Skeletal muscle tissue (tissue), 4 donors: ENCODE data around the gene TMEM204. TPM values are rescaled to one million over a fixed set of nuclear protein-coding genes. Genes with fewer than 3 reads are reported as not detected.
A peak's percentile ranks its signal among the peaks of the same experiment; 100 is the strongest.

Source experiments
- H3K27ac ChIP-seq: one replicate; pipeline ENCODE4 v1.7.0; 2013; ENCODE audit warnings: mild to moderate bottlenecking, low read depth, low read length, inconsistent platforms
- H3K27me3 ChIP-seq, 3 donors: one replicate each; pipeline ENCODE4 v1.7.0; 2013; ENCODE audit warnings: low read length in 3 of 3; ENCODE audit not compliant: control insufficient read depth in 3 of 3, insufficient read depth in 3 of 3
- H3K36me3 ChIP-seq, 3 donors: one replicate each; pipeline ENCODE4 v1.7.0; 2013; ENCODE audit warnings: low read length in 3 of 3; ENCODE audit not compliant: control insufficient read depth in 3 of 3, insufficient read depth in 3 of 3
- H3K4me1 ChIP-seq, 3 donors: one replicate each; pipeline ENCODE4 v1.7.0; 2013; ENCODE audit warnings: low read length in 3 of 3, mild to moderate bottlenecking in 3 of 3; ENCODE audit not compliant: control insufficient read depth in 3 of 3, insufficient read depth in 3 of 3
- H3K4me3 ChIP-seq, 3 donors: one replicate each; pipeline ENCODE4 v1.7.0; 2013; ENCODE audit warnings: low read length in 3 of 3
- H3K9ac ChIP-seq, 3 donors: one replicate each; pipeline ENCODE4 v1.7.0; 2013; ENCODE audit warnings: low read length in 3 of 3, mild to moderate bottlenecking in 3 of 3, moderate library complexity in 2 of 3, low read depth in 1 of 3
- H3K9me3 ChIP-seq, 3 donors: one replicate each; pipeline ENCODE4 v1.7.0; 2013; ENCODE audit warnings: low read length in 3 of 3; ENCODE audit not compliant: control insufficient read depth in 3 of 3
- total RNA-seq: library from RNA; depleted of rRNA; stranded (reverse); fragments of >200 nt; gene quantifications from one replicate; pipeline ENCODE4 v1.2.3, GENCODE V29; 2014
- donor health status: Osteomylitis.

TMEM204 gene
- 8.9 TPM for total RNA-seq

DNA sequence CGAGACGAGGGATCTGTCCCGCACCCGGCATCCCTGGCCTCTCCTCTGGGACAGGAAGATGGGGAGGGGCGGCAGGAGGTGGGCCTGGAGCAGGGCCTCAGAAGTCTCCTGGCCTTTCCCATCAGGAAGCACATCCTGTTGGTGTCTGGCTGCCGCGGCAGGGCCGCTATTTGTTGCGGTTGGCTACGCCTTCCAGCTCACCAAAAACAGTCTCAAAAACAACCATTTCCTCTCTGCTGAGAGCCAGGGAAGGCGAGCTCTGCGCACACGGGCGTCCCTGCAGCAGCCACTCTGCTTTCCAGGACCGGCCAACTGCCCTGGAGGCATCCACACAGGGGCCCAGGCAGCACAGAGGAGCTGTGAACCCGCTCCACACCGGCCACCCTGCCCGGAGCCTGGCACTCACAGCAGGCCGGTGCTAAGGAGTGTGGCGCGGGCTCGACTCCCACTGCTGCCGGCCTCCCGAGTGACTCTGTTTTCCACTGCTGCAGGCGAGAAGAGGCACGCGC lies at the start of gene TMEM204:
TSS of gene TMEM204 (plus strand) at position 224 of the 509 bp plus-strand sequence. CDS start 610 bp downstream, outside the sequence.
- peaks cover 46 to 60% (median 52%) of the 10 kb centered on the region in 3 donors for H3K4me1 ChIP-seq
- H3K27me3 ChIP-seq, result no peaks in the 10 kb centered on the region
- H3K9ac ChIP-seq, result peak within 1 kb of the TSS; percentile 53 to 81 (median 74)
- peak within 1 kb of the TSS; percentile 66 to 76 (median 75) for H3K4me3 ChIP-seq
- H3K27ac ChIP-seq, result peak within 1 kb of the TSS; percentile 87
- H3K36me3 ChIP-seq, result peaks cover 7 to 21% (median 10%) of the 10 kb centered on the region in 3 donors
- no peaks in the 10 kb centered on the region for H3K9me3 ChIP-seq

DNA sequence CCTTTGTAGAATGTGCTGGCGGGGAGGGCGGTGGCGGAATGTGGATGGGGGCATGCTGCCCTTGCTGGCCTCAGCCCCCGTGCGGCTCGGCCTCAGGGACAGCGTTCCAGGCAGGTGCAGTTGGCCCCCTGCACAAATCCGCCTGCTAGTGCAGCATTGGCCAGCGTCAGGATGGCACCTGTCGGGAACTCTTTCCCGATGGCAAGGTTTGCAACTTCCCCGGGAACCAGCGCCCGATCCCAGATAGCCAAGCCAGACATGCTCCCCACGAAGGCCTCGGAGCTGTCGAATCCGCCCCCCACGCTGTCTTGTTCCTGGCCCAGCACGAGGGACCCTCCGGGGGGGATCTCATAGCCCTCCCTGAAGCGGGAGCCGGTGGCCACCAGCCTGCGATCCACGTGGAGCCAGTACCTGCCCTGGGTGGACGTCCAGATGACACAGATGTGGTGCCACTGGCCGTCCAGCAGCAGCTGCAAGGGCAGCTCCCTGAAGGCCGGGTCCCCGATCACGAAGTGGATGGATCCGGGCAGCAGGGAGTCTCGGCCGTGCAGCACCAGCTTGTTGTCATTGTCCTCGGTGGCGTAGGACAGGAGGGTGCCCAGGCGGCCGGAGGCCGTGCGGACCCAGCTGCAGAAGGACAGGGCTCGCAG lies 47.5 kb upstream of the TMEM204 start:
- no peaks in the 10 kb centered on the region for H3K36me3 ChIP-seq
- no peak overlapping the region for H3K27ac ChIP-seq
- H3K9me3 ChIP-seq, result no peaks in the 10 kb centered on the region
- no peak overlapping the region for H3K4me3 ChIP-seq
- H3K4me1 ChIP-seq, result no peaks in the 10 kb centered on the region
- peaks cover 0 to 3% (median 3%) of the 10 kb centered on the region in 3 donors for H3K27me3 ChIP-seq
- H3K9ac ChIP-seq, result no peak overlapping the region

DNA sequence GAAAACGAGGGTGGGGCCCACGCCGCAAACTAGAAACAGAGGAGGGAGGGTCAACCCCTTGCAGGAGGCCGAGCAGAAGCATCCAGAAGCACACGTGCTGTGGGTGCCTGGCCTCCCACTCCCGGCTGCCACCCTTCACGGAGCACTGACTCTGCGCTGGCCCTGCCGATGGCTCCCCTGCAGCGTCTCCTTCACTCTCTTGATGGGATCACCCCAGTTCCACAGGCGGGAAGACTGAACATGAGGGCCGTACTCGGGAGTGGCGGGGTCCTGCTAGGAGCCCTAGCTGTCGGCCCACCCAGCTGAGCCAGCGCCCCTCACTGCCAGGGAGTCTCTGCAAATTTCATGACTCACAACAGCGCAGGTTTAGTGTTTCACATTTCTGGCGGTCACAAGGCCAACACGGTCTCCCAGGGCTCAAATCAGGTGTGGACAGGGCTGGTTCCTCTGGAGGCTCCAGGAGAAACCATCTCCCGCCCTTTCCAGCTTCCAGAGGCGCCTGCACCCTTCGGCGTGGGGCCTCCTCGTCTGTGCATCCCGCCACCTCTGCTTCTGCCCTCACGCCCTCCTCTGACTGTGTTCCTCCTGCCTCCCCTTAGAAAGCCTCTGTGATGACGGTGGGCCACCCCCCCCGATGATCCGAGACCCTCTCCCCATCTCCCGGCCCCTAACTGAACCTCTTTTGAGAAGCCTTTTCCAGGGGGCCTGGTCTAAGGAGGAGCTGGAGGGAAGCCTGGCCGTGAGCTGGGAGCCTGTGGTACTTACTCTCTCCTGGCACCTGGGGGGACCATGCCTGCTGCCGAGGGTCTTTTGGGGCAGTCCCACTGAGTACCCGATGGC lies 46.7 kb upstream of the TMEM204 start:
- Histone ChIP-seq H3K4me1 (no peaks in the 10 kb centered on the region), H3K27me3 (peaks cover 0 to 3% (median 3%) of the 10 kb centered on the region in 3 donors), H3K36me3 (no peaks in the 10 kb centered on the region), H3K4me3 (no peak overlapping the region), H3K27ac (no peak overlapping the region), H3K9me3 (no peaks in the 10 kb centered on the region), H3K9ac (no peak overlapping the region)

DNA sequence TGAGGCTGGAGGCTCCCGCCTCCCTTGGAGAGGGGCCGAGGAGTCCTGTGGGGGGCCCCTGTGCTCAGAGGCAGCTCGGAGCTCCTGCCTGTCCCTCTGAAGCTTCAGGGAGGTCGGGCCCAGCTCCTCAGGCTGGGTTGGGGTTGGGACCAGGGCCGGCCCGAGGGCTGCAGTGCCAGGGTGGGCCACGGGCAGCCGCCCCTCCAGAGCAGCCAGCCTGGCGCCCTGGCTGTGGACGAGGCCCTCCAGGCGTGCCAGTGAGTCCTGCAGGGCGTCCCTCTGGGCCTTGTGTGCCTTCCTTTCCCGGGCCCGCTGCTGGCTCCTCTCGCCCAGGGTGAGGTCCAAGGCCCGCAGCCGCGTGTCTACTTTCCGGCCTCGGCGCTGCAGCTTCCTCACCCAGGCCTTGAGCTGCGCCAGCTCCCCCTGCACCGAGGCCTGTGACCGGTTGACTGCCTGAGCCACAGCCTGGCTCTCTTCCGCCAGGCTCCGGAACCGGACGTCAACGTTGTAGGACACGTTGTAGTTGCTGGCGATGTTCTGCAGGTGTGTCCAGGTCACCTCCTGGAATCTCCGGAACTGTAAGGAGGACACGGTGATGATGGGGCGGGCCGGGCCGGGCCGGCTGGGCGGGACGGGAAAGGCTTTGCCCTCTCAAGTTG lies 45.9 kb upstream of the TMEM204 start:
- H3K9me3 ChIP-seq, result no peaks in the 10 kb centered on the region
- H3K9ac ChIP-seq, result no peak overlapping the region
- no peak overlapping the region for H3K4me3 ChIP-seq
- H3K27ac ChIP-seq, result no peak overlapping the region
- peaks cover under 1 to 2% (median 1%) of the 10 kb centered on the region in 3 donors for H3K4me1 ChIP-seq
- no peaks in the 10 kb centered on the region for H3K36me3 ChIP-seq
- peaks cover 0 to 3% (median 0%) of the 10 kb centered on the region in 3 donors for H3K27me3 ChIP-seq

DNA sequence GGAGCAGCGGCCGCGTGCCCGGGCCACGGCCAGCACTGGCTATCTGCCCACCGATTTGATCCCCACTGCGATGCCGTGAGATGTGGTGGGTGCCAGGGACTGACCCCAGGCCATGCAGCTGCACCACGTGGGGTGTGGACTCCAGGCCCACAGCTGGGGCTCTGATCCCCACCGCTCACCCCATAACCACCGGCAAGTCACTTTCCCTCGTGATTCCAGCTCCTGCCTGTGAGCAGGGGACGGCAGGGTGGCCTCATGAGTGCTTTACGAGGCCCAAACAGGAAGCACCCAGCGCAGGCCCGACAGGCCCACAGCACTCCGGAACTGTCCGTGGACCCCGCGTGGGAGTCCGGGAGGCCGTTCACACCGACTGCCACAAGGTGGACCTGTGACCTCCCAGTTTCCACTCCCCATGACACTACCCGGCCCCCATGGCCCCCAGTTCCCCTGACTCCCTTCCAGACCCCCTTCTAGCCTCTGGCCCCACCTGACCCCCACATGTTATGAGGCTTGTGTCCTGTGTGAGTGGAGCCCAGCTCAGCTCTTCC lies 45.3 kb upstream of the TMEM204 start:
- H3K36me3 ChIP-seq, result no peaks in the 10 kb centered on the region
- peaks cover 0 to 3% (median 0%) of the 10 kb centered on the region in 3 donors for H3K27me3 ChIP-seq
- H3K4me1 ChIP-seq, result peaks cover 5 to 7% (median 6%) of the 10 kb centered on the region in 3 donors
- no peak overlapping the region for H3K9ac ChIP-seq
- no peak overlapping the region for H3K27ac ChIP-seq
- H3K4me3 ChIP-seq, result no peak overlapping the region
- H3K9me3 ChIP-seq, result no peaks in the 10 kb centered on the region

DNA sequence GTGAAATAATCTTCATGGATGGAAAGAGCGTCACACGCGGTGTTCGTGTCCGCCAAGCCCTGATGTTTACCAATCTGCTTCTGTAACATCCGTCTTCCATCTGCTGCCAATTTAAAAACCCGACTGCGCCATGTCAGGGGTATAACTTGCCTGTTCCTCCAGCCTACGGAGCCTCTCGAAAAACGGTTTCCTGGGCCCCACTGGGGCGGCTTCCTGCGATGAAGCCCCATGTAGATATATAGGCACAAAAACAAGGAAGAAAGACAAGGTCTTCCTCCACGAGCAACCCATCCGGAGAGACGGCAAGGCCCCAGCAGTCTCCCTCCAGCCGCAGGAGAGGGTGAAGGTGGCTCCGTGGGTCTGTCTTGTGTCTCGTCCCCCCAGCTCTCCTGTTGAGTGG lies 44.8 kb upstream of the TMEM204 start, which contains the start of gene PTX4:
TSS of gene PTX4 (minus strand) at position 326 of the 400 bp plus-strand sequence. CDS start at position 291, 35 bp downstream.
- no peaks in the 10 kb centered on the region for H3K9me3 ChIP-seq
- no peak within 1 kb of the TSS for H3K9ac ChIP-seq
- H3K27ac ChIP-seq, result no peak within 1 kb of the TSS
- H3K4me1 ChIP-seq, result peaks cover 6 to 7% (median 6%) of the 10 kb centered on the region in 3 donors
- H3K36me3 ChIP-seq, result no peaks in the 10 kb centered on the region
- no peak within 1 kb of the TSS for H3K4me3 ChIP-seq
- peaks cover 0 to 2% (median 0%) of the 10 kb centered on the region in 3 donors for H3K27me3 ChIP-seq

DNA sequence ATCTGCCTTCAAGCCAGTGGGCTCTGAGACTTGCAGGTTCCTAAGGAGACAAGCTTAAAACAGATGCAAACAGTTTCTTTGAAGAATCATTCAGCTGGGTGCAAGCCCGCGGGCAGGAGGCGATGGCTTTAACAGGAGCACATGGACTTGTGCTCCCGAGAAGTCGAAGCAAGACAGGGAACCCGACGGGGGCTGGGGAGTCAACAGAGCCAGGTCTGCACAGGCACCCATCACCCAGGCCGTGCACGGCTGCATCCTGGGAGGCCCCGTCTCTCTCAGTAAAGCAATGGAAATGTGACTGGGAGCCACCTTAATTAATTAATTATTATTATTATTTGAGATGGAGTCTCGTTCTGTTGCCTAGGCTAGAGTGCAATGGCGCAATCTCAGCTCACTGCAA lies 44.4 kb upstream of the TMEM204 start:
- no peak overlapping the region for H3K9ac ChIP-seq
- H3K9me3 ChIP-seq, result no peaks in the 10 kb centered on the region
- no peak overlapping the region for H3K4me3 ChIP-seq
- no peaks in the 10 kb centered on the region for H3K27me3 ChIP-seq
- peaks cover 10 to 12% (median 10%) of the 10 kb centered on the region in 3 donors for H3K4me1 ChIP-seq
- no peaks in the 10 kb centered on the region for H3K36me3 ChIP-seq
- no peak overlapping the region for H3K27ac ChIP-seq

DNA sequence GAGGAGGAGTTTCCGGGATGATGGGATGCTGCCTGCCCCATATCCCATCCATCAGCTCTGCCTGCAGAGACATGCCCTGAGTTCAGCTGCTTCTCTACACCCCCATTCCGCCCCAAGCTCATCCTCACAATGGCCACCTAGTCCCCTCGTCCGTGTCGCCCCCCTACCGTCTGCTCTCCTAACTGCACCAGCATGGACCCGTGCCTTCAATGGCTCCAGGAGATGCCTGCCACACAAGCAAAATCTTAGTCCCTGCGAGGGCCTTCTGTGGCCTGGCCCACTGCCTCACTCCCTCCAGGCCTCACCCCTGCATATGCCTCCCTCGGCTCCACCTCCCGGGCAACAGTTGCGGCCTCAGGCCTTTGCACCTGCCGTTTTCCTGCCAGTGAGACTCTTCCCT lies 42.1 kb upstream of the TMEM204 start:
- no peak overlapping the region for H3K9ac ChIP-seq
- H3K27ac ChIP-seq, result no peak overlapping the region
- H3K4me3 ChIP-seq, result no peak overlapping the region
- H3K36me3 ChIP-seq, result peaks cover 10 to 15% (median 14%) of the 10 kb centered on the region in 3 donors
- H3K27me3 ChIP-seq, result no peaks in the 10 kb centered on the region
- peaks cover 20 to 22% (median 22%) of the 10 kb centered on the region in 3 donors for H3K4me1 ChIP-seq
- H3K9me3 ChIP-seq, result no peaks in the 10 kb centered on the region

DNA sequence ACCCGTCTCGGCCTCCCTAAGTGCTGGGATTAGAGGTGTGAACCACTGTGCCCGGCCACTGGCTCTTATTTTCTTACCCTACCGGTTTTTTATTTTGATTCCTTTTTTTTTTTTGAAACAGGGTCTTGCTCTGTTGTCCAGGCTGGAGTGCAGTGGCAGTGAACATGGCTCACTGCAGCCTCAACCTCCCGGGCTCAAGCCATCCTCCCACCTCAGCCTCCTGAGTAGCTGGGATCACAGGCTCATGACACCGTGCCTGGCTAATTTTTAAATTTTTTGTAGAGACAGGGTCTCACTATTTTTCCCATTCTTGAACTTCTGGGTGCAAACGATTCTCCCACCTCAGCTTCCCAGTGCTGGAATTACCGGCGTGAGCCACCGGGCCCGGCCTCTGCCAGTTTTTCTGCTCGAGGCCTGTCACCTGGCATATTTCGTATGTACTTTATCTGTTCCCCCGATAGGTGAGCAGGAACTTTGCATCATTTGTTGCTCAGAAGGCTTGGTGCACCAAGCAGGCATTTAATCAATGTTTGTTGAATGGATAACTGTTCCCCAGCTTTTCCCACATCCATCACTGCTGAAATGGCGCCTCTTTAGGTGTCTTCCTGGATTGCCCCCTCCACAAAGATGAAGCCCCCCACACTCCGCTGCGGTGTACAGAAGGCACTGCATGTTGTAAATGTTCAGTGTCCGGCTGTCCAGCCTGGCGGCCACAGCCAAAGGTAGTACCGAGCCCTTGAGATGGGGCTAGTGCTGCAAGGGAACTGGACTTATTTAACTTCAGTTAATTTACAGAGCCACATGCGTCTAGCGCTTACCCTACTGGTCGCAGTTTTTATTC lies 41.2 kb upstream of the TMEM204 start:
- H3K9me3 ChIP-seq, result no peaks in the 10 kb centered on the region
- peak overlapping the region; percentile 81 to 86 (median 86) for H3K4me3 ChIP-seq
- peak overlapping the region; percentile 80 to 90 (median 81) for H3K9ac ChIP-seq
- peak overlapping the region; percentile 87 for H3K27ac ChIP-seq
- H3K4me1 ChIP-seq, result peaks cover 20 to 22% (median 22%) of the 10 kb centered on the region in 3 donors
- peaks cover 16 to 24% (median 23%) of the 10 kb centered on the region in 3 donors for H3K36me3 ChIP-seq
- no peaks in the 10 kb centered on the region for H3K27me3 ChIP-seq
